Parathyroid adenoma (tissue), 2 donors: ENCODE measurements around the gene FAM241A.
A peak's percentile ranks its signal among the peaks of the same experiment; 100 is the strongest.

Experiments used
- H2AFZ ChIP-seq: fragments of 300-600 bp; sonication (generic); one replicate; pipeline ENCODE4 v1.7.0; 2017; ENCODE audit warnings: antibody characterized with exemption, mild to moderate bottlenecking
- H3K27ac ChIP-seq: fragments of 300-600 bp; sonication (generic); one replicate; pipeline ENCODE4 v1.7.0; 2017
- H3K27me3 ChIP-seq: fragments of 300-600 bp; sonication (generic); one replicate; pipeline ENCODE4 v1.7.0; 2017; ENCODE audit warnings: low read length; ENCODE audit not compliant: control insufficient read depth, insufficient read depth
- H3K36me3 ChIP-seq: fragments of 300-600 bp; sonication (generic); one replicate; pipeline ENCODE4 v1.7.0; 2017; ENCODE audit warnings: low read length; ENCODE audit not compliant: control insufficient read depth, insufficient read depth
- H3K4me1 ChIP-seq: fragments of 300-600 bp; sonication (generic); one replicate; pipeline ENCODE4 v1.7.0; 2017; ENCODE audit warnings: control low read depth
- H3K4me2 ChIP-seq: fragments of 300-600 bp; sonication (generic); one replicate; pipeline ENCODE4 v1.7.0; 2017; ENCODE audit warnings: low read length
- H3K4me3 ChIP-seq: fragments of 300-600 bp; sonication (generic); one replicate; pipeline ENCODE4 v1.7.0; 2017; ENCODE audit warnings: low read depth, low read length
- H3K79me2 ChIP-seq: fragments of 300-600 bp; sonication (generic); one replicate; pipeline ENCODE4 v1.7.0; 2017; ENCODE audit warnings: control low read depth
- H3K9ac ChIP-seq: fragments of 300-600 bp; sonication (generic); one replicate; pipeline ENCODE4 v1.7.0; 2017; ENCODE audit warnings: mild to moderate bottlenecking
- H3K9me3 ChIP-seq: fragments of 300-600 bp; sonication (generic); one replicate; pipeline ENCODE4 v1.7.0; 2017; ENCODE audit warnings: low read length; ENCODE audit not compliant: control insufficient read depth
- CTCF ChIP-seq: fragments of 300-600 bp; sonication (generic); IDR thresholded peaks from one replicate; pipeline ENCODE4 v1.7.0; 2017; ENCODE audit warnings: antibody characterized with exemption, mild to moderate bottlenecking
- donor health status: primary hyperparathyroidism.

The FAM241A gene

GRCh38 chr4:112231779-112232713, 86.8 kb downstream of the FAM241A start, which contains the start of gene AP1AR:
Gene AP1AR, plus strand, starts transcription at chr4:112231787. Its CDS starts 305 bp downstream, at chr4:112232092.
- H3K4me3 ChIP-seq = peak within 1 kb of the TSS; percentile 99
- no peaks in the 10 kb centered on the region for H3K36me3 ChIP-seq
- peak within 1 kb of the TSS; percentile 79 for H3K4me2 ChIP-seq
- peak within 1 kb of the TSS; percentile 99 for H2AFZ ChIP-seq
- no peaks in the 10 kb centered on the region for H3K79me2 ChIP-seq
- no peaks in the 10 kb centered on the region for H3K27me3 ChIP-seq
- H3K27ac ChIP-seq = peak within 1 kb of the TSS; percentile 84
- no peaks in the 10 kb centered on the region for H3K4me1 ChIP-seq
- no peaks in the 10 kb centered on the region for H3K9me3 ChIP-seq
- H3K9ac ChIP-seq = peak within 1 kb of the TSS; percentile 61
- no peak for TF ChIP-seq CTCF

DNA sequence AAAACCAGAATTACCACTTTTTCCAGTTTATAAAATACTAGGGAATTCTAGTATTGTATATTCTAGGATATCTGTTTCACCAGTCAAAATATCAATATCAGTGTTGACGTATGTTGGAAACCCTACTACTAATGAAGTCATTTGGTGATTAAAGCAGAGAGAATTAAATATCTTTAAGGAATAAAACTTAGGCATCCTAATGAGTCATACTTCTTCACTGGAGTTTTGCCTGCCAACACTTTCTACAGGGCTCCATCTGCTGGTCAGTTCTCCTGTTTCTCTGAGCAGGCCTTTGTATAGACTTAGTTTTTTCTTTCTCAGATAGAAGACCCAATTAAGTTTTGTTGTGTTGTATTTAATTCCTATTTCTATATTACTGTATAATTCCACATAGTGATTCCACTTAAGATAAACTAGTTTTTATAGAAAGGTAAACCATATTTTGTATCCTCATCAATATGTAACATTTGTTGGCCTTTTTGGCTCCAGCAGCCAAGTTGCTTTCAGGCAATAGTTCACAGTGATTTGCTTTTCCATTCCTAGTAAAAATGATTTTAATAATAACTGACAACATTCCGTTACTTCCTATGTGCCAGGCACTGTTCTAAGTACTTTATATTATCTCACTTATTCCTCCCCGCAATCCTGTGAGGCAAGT, 89.8 kb downstream of the FAM241A start:
- Histone ChIP-seq H3K4me2 (peak overlapping the region; percentile 37), H3K4me3 (no peak overlapping the region), H3K9ac (no peak overlapping the region), H2AFZ (no peak overlapping the region), H3K36me3 (no peaks in the 10 kb centered on the region), H3K27ac (no peak overlapping the region), H3K27me3 (no peaks in the 10 kb centered on the region), H3K79me2 (peaks cover 17% of the 10 kb centered on the region), H3K9me3 (no peaks in the 10 kb centered on the region), H3K4me1 (peaks cover 3% of the 10 kb centered on the region)
- TF ChIP-seq CTCF = peak; percentile 58

- H3K4me3 ChIP-seq = no peak overlapping the region
- TF ChIP-seq CTCF = no peak
Measured at GRCh38 chr4:112236040-112236439, 90.8 kb downstream of the FAM241A start.

GRCh38 chr4:112238833-112239232, 93.6 kb downstream of the FAM241A start:
- Histone ChIP-seq H3K4me1 (peaks cover 3% of the 10 kb centered on the region), H3K4me2 (no peak overlapping the region), H2AFZ (no peak overlapping the region), H3K9me3 (no peaks in the 10 kb centered on the region), H3K79me2 (peaks cover 19% of the 10 kb centered on the region), H3K27me3 (no peaks in the 10 kb centered on the region), H3K27ac (no peak overlapping the region), H3K4me3 (no peak overlapping the region), H3K9ac (no peak overlapping the region), H3K36me3 (no peaks in the 10 kb centered on the region)
- no peak for TF ChIP-seq CTCF

More at GRCh38 chr4:112236040-112236439, 90.8 kb downstream of the FAM241A start:
- no peak overlapping the region for H2AFZ ChIP-seq
- no peak overlapping the region for H3K27ac ChIP-seq
- peak overlapping the region; percentile 18 for H3K4me2 ChIP-seq
- peaks cover 19% of the 10 kb centered on the region for H3K79me2 ChIP-seq
- no peaks in the 10 kb centered on the region for H3K36me3 ChIP-seq
- peaks cover 3% of the 10 kb centered on the region for H3K4me1 ChIP-seq
- no peak overlapping the region for H3K9ac ChIP-seq
- no peaks in the 10 kb centered on the region for H3K9me3 ChIP-seq
- no peaks in the 10 kb centered on the region for H3K27me3 ChIP-seq
